NOMO-1 (cell line): Measurements from ENCODE around the gene CCDC32.
"Not testable (repeated sequence)": the region's sequence is repeated elsewhere in the genome, so short reads cannot be mapped to it uniquely, and the experiment has no call there.

Experiments
- DNase-seq, 2 experiments: peaks; one replicate each; lab custom pipeline; 2025; ENCODE audit not compliant: unreplicated experiment in 2 of 2; lab: John Stamatoyannopoulos, UW

The CCDC32 gene, protein sequence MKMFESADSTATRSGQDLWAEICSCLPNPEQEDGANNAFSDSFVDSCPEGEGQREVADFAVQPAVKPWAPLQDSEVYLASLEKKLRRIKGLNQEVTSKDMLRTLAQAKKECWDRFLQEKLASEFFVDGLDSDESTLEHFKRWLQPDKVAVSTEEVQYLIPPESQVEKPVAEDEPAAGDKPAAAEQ

DNA sequence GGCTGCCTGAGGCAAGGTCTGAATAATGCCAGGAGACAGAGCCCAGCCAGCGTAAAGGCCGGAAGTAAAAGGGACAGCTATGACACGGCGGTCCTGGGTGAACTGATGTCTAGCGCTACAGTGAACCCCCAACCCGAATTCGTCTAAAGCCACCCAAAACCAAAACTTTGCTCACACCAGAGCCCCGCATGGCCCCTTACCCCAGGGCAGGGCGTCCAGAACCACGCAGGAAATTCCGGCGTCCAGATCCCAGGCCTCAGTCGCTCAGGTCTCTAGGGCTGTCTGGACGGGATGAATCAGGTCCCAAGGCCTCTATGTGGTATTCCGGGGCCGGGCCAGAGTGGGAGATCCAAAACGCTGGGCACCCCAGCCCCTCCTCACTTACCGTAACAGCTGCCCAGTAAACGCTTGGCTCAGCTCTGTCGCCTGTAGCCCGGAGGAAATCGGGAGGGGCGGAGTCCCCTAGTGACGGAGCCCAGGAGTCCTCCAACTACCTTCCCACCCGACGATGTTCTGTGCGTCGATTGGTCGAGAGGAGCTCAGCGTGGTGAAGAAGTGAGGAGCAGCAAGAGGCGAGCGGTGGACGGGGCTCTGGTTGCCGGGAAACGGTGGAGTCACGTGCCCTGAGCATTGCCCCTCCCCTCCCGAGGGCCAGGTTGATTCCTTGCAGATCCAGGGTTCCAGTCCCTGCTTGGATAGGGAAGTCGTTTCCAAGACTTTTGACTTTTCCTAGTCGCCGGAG lies at the start of gene CCDC32:
Gene CCDC32, minus strand, starts transcription at position 452 of the 742 bp plus-strand sequence. CDS start 2,027 bp downstream, outside the sequence.
- peak; percentile 94 to 99 for DNase-seq

- DNase-seq, result no peak
Observed at GRCh38 chr15:40613080-40613479, 48.2 kb upstream of the CCDC32 start.

- DNase-seq, result no peak
Observed at GRCh38 chr15:40603935-40604334, 39.1 kb upstream of the CCDC32 start.

GRCh38 chr15:40600956-40601355 lies 36.1 kb upstream of the CCDC32 start:
- no peak for DNase-seq

GRCh38 chr15:40598672-40599071 lies 33.8 kb upstream of the CCDC32 start:
- DNase-seq, result no peak

DNA sequence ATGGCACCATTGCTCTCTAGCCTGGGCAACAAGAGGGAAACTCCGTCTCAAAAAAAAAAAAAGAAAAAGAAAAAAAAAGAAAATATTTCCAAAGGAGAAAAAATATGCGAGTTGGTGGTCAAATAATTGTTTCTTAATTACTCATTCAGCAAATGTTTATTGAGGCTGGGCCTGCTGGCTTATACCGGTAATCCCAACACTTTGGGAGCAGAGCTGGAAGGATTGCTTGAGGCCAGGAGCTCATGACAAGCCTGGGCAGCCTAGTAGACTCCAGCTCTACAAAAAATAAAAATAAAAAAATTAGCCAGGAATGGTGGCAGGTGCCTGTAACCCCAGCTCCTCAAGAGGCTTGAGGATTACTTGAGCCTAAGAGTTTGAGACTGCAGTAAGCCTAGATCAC lies 33.3 kb upstream of the CCDC32 start:
- DNase-seq, result no peak

DNA sequence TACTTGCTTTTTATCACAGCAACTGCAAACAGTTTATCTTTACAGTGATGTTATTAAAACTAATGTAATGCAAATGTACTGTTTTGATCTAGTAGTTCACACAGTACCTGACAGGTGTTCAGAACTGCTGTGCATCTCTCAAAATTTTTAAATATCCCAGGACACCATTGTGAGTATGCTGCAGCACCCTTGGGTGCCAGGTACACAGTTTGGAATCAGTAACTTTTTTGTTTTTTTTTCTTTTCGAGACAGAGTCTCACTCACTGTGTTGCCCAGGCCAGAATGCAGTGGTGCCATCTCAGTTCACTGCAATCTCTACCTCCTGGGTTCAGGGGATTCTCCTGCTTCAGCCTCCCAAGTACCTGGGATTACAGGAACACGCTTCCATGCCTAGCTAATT lies 32.2 kb upstream of the CCDC32 start:
- no peak for DNase-seq

DNA sequence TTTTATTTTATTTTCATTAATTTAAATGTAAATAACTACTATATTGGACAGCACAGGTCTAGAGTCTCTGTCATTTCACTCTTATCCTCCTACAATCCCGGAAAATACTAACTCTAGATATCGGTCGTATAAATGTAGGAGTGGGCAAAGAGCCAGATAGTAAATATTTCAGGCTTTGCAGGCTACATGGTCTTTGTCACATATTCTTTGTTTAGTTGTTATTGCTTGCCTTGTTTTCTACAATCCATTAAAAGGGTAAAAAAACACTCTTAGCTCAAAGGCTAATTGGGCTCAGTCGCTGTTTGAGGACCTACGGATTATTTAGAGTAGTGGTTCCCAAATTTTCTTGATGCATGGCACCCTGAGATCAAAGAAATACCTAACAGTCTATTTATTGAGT lies 30.9 kb upstream of the CCDC32 start:
- DNase-seq, result no peak

GRCh38 chr15:40595219-40595618 lies 30.4 kb upstream of the CCDC32 start:
- no peak for DNase-seq

DNA sequence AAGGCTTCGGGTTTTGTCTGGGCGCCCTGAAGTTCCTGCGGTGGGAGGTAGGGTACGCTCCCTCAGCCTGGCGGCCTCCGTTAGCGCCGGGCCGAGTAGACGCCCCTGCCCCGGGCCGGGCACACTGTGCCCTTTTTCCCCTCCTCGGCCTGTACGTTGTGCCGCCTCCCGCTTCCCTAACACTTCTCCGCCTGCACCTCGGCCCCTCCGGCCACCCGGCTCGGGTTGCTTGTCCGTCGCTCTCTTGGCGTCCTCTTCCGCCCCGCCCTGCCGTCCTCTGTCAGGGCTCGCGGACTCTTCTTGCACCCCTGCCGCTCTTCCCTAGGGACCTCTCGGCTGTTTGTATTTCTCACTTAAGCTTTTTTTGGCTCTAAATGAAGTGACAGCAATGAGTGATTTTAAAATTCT lies 29.6 kb upstream of the CCDC32 start:
- peak; percentile 68 to 78 for DNase-seq

DNA sequence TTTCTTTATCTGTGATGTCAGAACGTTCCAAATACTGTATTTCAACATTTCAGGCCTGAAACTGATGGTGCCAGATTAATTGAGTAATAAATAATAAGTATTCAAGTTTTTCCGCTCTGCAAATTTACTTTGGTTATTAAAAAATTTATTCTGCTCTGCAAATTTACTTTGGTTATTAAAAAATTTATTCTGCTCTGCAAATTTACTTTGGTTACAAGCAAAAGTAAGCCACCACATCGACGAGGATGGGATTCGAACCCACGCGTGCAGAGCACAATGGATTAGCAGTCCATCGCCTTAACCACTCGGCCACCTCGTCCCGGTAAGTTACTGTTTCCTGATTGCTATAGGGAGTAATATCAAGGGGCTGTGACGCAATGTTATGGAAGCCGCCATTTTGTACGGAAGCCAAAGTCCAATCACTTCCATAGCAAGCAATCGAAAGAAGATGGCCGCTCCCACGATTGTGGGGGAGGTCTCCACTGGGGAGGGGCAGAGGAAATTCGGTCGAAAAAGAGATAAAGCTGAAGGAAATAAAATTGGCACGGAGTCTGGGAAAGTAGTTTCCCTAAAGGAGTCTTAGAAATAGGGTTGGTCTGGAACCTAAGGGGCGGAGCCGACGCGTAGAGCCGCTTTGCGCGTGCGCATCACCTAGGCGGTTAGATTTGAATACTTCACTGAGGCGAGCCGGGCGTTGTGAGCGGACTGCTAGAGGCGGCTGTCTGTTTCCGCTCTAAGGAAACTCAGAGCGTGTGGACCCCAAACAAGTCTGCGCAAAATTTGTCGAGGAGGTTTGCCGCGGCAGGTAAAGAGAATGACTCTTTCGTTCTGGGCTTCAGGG lies 29.0 kb upstream of the CCDC32 start, which contains the start of gene KNL1:
Gene KNL1, plus strand, starts transcription at position 662 of the 841 bp plus-strand sequence. CDS start 8,683 bp downstream, outside the sequence.
- peak; percentile 89 to 97 for DNase-seq

DNA sequence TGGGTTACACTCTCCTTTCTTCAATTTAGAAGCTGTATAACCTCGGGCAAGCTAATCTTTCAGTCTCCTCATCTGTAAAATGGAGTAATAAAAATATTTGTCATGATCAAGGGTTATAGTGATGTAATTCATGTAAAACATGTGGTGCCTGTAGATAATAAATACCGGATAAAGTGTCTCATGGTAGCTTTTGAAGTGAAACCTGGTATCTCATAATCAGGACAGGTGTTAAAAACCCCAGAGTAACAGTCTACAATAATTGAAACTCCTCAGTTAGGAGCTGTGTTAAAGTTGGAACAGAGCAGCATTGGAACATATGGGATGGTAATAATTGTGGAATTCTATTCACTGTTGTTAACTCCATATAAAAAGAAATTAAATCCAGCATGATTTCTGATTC lies 28.3 kb upstream of the CCDC32 start:
- no peak for DNase-seq

DNA sequence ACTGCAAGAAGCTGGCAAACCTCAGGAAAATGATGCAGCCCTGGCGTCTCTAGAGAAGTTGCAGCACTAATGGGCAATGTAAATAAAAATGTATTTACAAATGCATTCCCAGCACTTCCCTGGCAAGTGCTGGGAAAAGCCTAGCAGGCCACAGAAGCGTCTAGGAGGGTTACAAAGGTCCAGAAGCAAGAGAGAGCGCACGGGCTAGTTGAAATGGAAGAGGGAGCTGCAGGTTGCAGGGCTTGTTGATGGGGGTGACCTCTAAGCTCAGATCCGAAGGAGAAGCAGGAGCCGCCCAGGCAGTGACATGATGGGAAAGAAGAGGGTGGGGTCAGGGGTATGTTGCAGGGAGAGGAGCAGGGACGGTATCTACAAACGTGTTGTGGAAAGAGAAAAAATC lies 26.5 kb upstream of the CCDC32 start:
- no peak for DNase-seq

- DNase-seq, result peak in 1 of 2 experiments; percentile 10
Observed at GRCh38 chr15:40590667-40591050, 25.8 kb upstream of the CCDC32 start.

DNA sequence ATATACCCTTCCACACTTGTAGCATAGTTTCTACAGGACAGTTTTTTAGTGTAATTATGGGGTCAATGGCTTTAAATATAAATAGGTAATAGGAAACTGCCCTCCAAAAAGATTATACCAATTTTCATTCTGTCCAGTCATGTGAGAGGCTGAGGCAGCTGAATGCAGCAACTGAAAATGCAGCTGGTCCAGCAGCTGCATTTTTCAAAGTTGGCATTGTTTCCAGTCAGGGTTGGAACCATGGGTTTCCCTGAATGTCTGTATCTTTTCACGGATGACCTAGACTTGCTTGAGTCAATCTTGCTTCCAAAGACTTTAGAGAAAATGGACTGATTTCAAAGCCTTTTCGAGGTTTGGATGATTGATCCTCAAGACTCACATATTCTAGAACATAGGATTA lies 19.3 kb upstream of the CCDC32 start:
- DNase-seq, result no peak

DNA sequence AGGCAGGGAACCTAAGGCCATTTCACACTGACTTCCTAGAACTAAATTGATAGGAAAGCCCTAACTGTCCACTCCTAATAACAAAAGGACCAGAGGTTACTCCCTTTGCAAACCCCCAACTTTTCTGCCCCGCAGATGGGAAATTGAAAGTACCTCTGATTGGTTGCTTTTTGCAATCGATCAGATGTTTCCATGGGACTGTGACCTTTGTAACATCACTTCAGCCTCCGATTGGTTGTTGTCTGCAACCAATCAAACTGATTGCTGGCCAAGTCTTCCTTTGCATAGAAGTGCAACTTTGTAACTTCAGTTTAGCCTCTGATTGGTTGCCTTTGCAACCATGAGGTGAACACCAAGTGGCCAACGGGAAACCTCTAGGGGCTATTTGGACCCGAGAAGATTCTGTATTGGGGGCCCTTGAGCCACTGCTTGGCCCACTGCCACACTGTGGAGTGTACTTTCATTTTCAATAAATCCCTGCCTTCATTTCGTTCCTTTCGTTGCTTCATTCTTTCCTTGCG lies 17.9 kb upstream of the CCDC32 start:
- DNase-seq, result peak; percentile 83 to 92

DNA sequence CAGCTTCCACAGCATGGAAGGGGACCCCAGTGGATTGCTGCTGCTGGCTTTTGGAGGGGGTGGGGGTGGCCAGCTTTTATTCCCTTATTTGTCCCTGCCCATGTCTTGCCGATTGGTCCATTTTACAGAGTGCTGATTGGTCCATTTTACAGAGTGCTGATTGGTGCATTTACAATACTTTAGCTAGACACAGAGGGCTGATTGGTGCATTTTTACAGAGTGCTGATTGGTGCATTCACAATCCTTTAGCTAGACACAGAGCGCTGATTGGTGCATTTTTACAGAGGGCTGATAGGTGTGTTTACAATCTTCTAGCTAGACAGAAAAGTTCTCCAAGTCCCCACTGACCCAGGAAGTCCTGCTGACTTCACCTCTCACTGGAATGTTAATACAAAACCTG lies 17.0 kb upstream of the CCDC32 start:
- not testable (repeated sequence) for DNase-seq

GRCh38 chr15:40578892-40579291 lies 14.1 kb upstream of the CCDC32 start:
- no peak for DNase-seq

DNA sequence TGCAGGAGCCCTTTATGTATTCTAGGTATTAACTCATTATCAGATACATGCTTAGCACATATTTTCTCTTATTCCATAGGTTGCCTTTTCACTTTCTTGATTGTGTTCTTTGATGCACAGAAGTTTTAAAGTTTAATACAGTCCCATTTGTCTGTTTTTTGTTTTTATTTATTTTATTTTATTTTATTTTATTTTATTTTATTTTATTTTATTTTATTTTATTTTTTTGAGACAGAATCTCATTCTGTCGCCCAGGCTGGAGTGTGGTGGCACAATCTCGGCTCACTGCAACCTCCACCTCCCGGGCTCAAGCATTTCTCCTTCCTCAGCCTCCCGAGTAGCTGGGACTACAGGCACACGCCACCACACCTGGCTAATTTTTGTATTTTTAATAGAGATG lies 12.1 kb upstream of the CCDC32 start:
- not testable (repeated sequence) for DNase-seq

GRCh38 chr15:40575113-40575512 lies 10.3 kb upstream of the CCDC32 start:
- no peak for DNase-seq
